Fibroblast of lung (primary cell): ENCODE measurements around the gene TIAM1. TPM values are rescaled to one million over a fixed set of nuclear protein-coding genes. Genes with fewer than 3 reads are reported as not detected.

ENCODE experiments used
- DNase-seq, 2 donors: peaks; one replicate each; pipeline versions ENCODE4 v3.0.0 to v3.0.0-alpha.2; 2010; ENCODE audit warnings: low read depth in 2 of 2
- H2AFZ ChIP-seq: 2 replicates; pipeline ENCODE4 v1.5.1; 2012; ENCODE audit warnings: low read length, control low read depth, inconsistent platforms
- H3K27ac ChIP-seq: 2 replicates; pipeline ENCODE4 v1.5.1; 2011; ENCODE audit warnings: low read length, control low read depth; ENCODE audit not compliant: insufficient read depth
- H3K27me3 ChIP-seq: 2 replicates; pipeline ENCODE4 v1.5.1; 2011; ENCODE audit warnings: mild to moderate bottlenecking, low read length; ENCODE audit not compliant: control insufficient read depth, insufficient read depth
- H3K36me3 ChIP-seq: 2 replicates; pipeline ENCODE4 v1.5.1; 2011; ENCODE audit warnings: low read length; ENCODE audit not compliant: control insufficient read depth, insufficient read depth
- H3K4me1 ChIP-seq: 2 replicates; pipeline ENCODE4 v1.5.1; 2011; ENCODE audit warnings: low read length; ENCODE audit not compliant: control insufficient read depth, insufficient read depth; ENCODE audit errors: extremely low read depth
- H3K4me2 ChIP-seq: 2 replicates; pipeline ENCODE4 v1.5.1; 2011; ENCODE audit warnings: low read length, control low read depth; ENCODE audit not compliant: insufficient read depth; ENCODE audit errors: extremely low read depth
- H3K4me3 ChIP-seq, 4 experiments: fragments of 200-600 bp in 1 of 4; sonication (generic) in 1 of 4; replicated peaks in 1 of 4; 2 replicates each; pipeline ENCODE4 v1.5.1; 2011 to 2016; ENCODE audit warnings: low read length in 4 of 4, low read depth in 3 of 4, mild to moderate bottlenecking in 3 of 4, control low read depth in 2 of 4, inconsistent platforms in 1 of 4, mixed read lengths in 1 of 4; ENCODE audit not compliant: insufficient read depth in 1 of 4; ENCODE audit errors: control extremely low read depth in 1 of 4
- H3K79me2 ChIP-seq: 2 replicates; pipeline ENCODE4 v1.5.1; 2012; ENCODE audit warnings: mild to moderate bottlenecking, low read length, inconsistent platforms; ENCODE audit not compliant: control insufficient read depth, insufficient read depth
- H3K9ac ChIP-seq: 2 replicates; pipeline ENCODE4 v1.5.1; 2011; ENCODE audit warnings: mild to moderate bottlenecking, low read length, control low read depth; ENCODE audit not compliant: insufficient read depth
- H3K9me3 ChIP-seq: 2 replicates; pipeline ENCODE4 v1.5.1; 2012; ENCODE audit warnings: low read depth, low read length; ENCODE audit not compliant: control insufficient read depth, insufficient read depth
- H4K20me1 ChIP-seq: 2 replicates; pipeline ENCODE4 v1.5.1; 2011; ENCODE audit warnings: low read length; ENCODE audit not compliant: control insufficient read depth, insufficient read depth; ENCODE audit errors: extremely low read depth
- EZH2 ChIP-seq: IDR thresholded peaks from 2 replicates; pipeline ENCODE4 v1.5.1; 2012; ENCODE audit warnings: low read length, control low read depth, mild to moderate bottlenecking; ENCODE audit errors: missing control alignments
- polyA plus RNA-seq, 2 donors: library from polyadenylated mRNA; depleted of rRNA in 1 of 2; stranded (reverse) in 1 of 2; unstranded in 1 of 2; fragments of >200 nt; gene quantifications; 2 replicates each; pipeline ENCODE4 v1.2.1, GENCODE V29; 2011 to 2012; ENCODE audit warnings: missing spikeins in 1 of 2
- total RNA-seq: library from RNA; depleted of rRNA; stranded (reverse); fragments of >200 nt; gene quantifications from 2 replicates; pipeline ENCODE4 v1.2.1, GENCODE V29; 2014
- TF ChIP-seq, protein P1 (sequence below), 2 donors: IDR thresholded peaks in 1 of 2; conservative IDR thresholded peaks in 1 of 2; 1 replicate in 1 of 2; 2 replicates in 1 of 2; pipeline ENCODE4 v1.5.1; 2011 to 2012; ENCODE audit warnings: low read length in 2 of 2, control low read depth in 1 of 2, inconsistent platforms in 1 of 2, low read depth in 1 of 2, mild to moderate bottlenecking in 1 of 2

Gene TIAM1
- total and polyA plus RNA-seq, 2 donors (not counting 1 experiment from before 2014, with no cell fraction given) = under 0.01 to 0.52 TPM

DNA sequence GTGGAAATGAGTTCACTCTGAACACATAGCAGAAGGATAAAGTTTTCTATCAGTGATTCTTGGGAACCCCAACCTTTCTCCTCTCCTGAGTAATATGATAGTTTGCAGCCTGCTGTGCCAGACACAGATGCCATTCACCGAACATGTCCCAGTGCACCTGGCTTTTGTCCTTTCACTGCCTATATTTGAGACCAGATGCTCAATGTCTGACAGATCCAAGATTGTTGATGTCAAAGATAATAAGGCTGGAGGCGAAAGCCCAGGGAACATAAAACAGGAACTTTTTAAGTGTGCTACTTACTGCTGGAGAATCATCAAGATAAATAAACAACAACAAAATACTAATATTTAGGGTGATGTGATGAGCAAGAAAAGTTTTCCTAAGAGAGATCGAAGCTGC, 139.3 kb downstream of the TIAM1 start:
- H3K4me1 ChIP-seq = no peaks in the 10 kb centered on the region
- no peak overlapping the region for H3K4me3 ChIP-seq
- H3K9ac ChIP-seq = no peak overlapping the region
- no peak for DNase-seq
- H2AFZ ChIP-seq = no peak overlapping the region
- TF ChIP-seq, protein P1, sequence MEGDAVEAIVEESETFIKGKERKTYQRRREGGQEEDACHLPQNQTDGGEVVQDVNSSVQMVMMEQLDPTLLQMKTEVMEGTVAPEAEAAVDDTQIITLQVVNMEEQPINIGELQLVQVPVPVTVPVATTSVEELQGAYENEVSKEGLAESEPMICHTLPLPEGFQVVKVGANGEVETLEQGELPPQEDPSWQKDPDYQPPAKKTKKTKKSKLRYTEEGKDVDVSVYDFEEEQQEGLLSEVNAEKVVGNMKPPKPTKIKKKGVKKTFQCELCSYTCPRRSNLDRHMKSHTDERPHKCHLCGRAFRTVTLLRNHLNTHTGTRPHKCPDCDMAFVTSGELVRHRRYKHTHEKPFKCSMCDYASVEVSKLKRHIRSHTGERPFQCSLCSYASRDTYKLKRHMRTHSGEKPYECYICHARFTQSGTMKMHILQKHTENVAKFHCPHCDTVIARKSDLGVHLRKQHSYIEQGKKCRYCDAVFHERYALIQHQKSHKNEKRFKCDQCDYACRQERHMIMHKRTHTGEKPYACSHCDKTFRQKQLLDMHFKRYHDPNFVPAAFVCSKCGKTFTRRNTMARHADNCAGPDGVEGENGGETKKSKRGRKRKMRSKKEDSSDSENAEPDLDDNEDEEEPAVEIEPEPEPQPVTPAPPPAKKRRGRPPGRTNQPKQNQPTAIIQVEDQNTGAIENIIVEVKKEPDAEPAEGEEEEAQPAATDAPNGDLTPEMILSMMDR (conservative IDR thresholded peaks at IDR 0.05 in 1 of 2, IDR thresholded peaks at IDR 0.05 in 1 of 2; ENCODE audit: low read depth in 1 of 2, low read length in 2 of 2) = no peak
- TF ChIP-seq EZH2 = no peak
- no peaks in the 10 kb centered on the region for H3K9me3 ChIP-seq
- no peaks in the 10 kb centered on the region for H3K79me2 ChIP-seq
- no peak overlapping the region for H3K27ac ChIP-seq
- no peak overlapping the region for H3K4me2 ChIP-seq
- H3K36me3 ChIP-seq = no peaks in the 10 kb centered on the region
- H4K20me1 ChIP-seq = no peaks in the 10 kb centered on the region
- no peaks in the 10 kb centered on the region for H3K27me3 ChIP-seq

DNA sequence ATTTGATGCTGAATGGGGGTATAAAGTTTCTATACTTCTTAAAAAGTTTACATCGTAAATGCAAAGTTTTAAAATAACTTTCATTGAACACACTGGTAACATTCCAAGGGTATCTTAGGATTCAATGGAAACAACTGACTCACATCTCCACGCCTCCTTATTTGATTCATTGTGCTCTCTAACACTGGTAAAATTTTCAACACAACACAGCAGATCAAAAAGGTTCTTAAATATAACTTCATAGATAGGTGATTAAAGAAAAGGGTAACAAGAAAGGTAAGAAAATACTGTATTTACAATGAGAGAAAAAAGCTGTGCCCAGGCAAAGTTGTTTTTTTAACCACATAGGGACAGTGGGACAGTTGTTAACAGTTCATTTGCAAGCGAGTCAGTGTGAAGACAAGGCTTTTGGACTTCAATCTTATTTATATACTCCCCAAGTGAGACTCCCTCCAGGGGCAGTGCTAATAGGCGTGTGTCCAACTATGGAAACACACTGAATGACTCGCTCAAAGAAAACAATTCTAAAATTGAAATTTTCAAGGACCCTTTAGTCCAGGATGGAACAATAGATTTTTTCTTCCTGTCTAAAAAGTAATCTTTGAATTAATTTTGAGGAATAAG, 140.5 kb downstream of the TIAM1 start:
- Histone ChIP-seq H3K9me3 (no peaks in the 10 kb centered on the region), H3K27ac (no peak overlapping the region), H2AFZ (no peak overlapping the region), H3K27me3 (no peaks in the 10 kb centered on the region), H3K4me2 (no peak overlapping the region), H4K20me1 (no peaks in the 10 kb centered on the region), H3K4me1 (no peaks in the 10 kb centered on the region), H3K36me3 (no peaks in the 10 kb centered on the region), H3K4me3 (no peak overlapping the region), H3K79me2 (no peaks in the 10 kb centered on the region), H3K9ac (no peak overlapping the region)
- DNase-seq = peak; percentile 45 to 59
- TF ChIP-seq EZH2 = no peak
- TF ChIP-seq, protein P1 (conservative IDR thresholded peaks at IDR 0.05 in 1 of 2, IDR thresholded peaks at IDR 0.05 in 1 of 2; ENCODE audit: low read depth in 1 of 2, low read length in 2 of 2) = no peak

DNA sequence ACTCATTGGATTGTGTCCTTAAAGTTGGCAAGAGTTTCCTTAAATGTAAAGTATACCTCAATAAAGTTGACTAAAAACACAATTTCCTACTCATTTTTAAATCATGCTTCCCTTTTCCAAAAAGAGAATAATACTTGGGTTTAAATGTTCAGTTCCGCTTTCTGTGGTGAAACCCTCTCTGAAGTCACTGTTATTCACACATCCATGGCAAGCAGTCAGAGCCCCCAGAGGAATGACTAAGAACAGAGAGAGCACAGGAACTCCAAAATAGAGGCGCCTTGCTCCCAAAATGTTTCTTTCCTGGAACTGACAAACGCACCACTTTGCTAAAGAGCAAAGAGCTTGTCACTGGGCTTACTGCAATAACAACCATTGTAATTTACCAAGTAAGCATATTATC, 142.5 kb downstream of the TIAM1 start:
- no peaks in the 10 kb centered on the region for H4K20me1 ChIP-seq
- no peaks in the 10 kb centered on the region for H3K9me3 ChIP-seq
- no peak overlapping the region for H2AFZ ChIP-seq
- peak; percentile 63 to 74 for DNase-seq
- H3K79me2 ChIP-seq = no peaks in the 10 kb centered on the region
- no peak overlapping the region for H3K4me3 ChIP-seq
- no peak overlapping the region for H3K27ac ChIP-seq
- H3K4me2 ChIP-seq = no peak overlapping the region
- no peaks in the 10 kb centered on the region for H3K4me1 ChIP-seq
- H3K36me3 ChIP-seq = no peaks in the 10 kb centered on the region
- TF ChIP-seq, protein P1 (conservative IDR thresholded peaks at IDR 0.05 in 1 of 2, IDR thresholded peaks at IDR 0.05 in 1 of 2; ENCODE audit: low read depth in 1 of 2, low read length in 2 of 2) = no peak
- no peak for TF ChIP-seq EZH2
- no peak overlapping the region for H3K9ac ChIP-seq
- no peaks in the 10 kb centered on the region for H3K27me3 ChIP-seq
